Stimulated activated CD8-positive, alpha-beta memory T cell treated with anti-CD3 and anti-CD28 coated beads, Interleukin-2, amount 100 ng/mL, for 48 hours (primary cell): ENCODE results near the gene SCFD2.

Experiments
- DNase-seq, 2 donors: peaks; one replicate each; pipeline ENCODE4 v3.0.0-alpha.2; 2020; ENCODE audit warnings: low read depth in 2 of 2

SCFD2 gene

DNA sequence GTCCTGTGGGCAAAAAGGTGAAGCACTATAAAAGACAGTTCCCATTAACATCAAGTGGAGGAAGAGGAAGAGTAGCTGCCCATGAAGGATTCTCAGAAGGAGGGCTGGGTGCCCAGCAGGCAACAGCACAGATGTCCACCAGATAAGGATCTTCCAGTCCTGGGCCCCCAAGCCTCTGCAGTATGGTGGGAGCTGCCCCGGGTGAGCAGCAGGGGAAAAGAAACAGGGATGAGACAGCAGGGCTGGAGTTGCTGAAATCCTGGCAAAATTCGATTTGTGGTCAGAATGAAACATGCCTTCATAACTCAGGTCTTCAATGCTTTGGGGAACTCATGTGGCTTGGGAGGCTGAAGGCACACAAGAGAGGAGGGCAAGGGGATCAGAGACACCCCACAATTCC, 409.2 kb downstream of the SCFD2 start:
- DNase-seq, result no peak

DNA sequence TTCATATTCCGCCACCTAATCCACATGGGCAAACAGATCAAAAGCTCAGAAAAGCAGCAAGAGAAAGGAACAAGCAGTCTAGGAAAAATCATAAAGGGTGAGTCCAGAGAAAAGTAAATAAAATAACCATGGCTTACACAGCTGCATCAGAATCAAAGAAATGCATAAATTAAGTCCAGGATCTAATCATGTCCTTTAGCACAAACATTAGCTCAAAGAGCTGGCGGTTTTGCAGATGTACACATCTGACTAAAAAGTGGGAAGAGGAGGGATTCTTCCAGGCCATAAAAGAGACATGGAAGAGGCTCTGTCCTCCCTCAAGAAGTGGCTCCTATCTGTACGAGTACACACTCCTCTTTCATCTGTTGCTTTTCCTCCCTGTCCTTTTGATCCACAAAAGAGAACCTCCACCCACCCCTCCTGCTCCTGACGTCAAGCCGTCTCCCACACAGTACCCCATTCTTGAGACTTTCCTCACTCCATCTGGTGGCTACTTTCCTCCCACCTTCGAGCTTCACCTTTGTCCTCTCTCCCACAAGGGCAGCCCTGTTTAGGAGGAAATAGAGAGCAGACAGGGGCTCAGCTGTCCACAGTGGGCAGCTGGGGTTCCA, 411.2 kb downstream of the SCFD2 start:
- no peak for DNase-seq

DNA sequence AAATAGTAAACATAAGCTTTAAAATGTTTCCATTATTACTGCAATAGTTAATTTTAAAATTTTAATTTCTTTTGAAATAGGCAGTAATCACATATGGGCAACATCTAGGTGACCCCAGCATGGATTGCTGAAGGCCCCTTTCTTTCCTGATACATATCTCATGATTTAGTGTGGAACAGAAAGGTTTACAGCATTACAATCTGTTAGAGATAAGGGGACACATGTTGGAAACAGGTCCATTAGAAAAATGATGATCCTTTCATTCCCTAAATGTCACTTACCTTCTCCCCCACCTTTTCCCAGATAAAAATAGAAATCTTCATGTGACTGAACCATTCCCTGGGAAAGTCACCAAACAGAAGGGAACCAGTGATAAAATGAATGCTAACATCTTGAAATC, 413.3 kb downstream of the SCFD2 start:
- DNase-seq, result no peak

DNA sequence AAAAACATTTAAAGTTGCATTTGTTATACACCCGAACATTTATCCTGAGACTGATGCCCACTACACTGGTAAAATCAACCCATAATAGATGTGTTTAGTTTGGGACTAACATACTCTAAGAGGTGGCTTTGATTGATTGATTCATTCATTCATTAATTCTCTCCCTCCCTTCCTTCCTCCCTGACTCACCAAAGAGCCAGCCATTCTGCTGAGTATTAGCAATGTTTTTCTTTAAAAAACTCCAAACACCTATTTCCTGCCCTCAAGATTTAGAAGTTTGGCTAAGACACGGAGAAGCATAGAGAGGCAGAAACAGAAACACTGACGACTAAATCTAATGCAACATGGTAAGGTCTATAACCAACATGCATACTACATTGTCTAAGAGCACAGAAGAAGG, 414.8 kb downstream of the SCFD2 start:
- DNase-seq, result no peak

DNA sequence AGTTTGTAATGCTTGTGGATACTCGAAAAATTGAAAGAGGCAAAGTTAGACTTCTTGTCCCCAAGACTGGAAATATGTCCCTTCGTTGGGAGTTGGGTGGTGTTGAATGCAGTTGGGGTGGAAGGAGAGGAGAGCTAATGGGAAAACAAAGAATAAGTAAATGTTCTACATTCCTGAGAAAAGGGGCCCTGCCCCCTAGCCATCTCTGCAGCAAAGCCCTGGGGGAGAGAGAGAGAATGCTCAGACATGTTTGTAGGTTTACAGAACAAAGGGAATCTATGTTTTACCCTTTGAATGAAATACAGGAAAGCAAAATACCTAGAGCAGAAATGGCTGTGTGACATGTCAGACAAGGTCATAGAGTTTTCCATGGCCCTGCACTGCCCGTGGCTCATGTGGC, 415.6 kb downstream of the SCFD2 start:
- DNase-seq, result no peak

DNA sequence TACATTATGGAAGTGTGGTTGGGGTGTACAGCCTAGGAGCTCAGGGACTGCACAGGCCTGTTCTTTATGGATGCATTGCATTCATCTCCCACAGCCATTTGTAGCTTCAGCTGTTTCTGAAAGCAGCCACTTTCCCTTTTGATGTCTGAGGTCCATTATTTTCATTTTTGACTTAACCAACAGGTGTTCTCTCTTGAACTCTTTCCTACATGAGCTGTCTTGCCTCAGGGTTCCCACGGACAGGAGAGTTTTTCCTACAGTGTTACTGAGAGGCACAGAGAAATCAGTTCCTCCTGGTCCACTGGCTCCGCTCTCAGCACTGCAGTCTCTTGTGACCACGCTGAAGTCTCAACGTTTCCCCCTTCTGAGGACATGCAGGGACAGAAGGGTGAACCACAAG, 416.5 kb downstream of the SCFD2 start:
- no peak for DNase-seq

DNA sequence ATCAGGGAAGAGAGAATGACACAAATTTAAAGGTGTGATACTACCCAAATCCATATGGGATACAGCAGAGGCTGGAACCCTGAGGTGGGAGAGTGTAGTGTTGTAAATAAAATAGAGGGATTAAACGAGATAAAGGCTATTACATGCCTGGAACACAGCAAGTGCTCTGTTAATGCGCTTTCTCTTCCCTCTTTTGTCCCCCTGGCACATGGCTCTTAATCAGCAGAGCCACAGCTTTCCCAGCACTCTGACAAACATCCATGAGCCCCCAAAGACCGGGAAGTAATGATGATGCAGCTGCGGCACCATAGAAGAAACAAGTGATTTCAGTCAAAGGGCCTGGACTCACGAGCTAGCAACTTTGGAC, 417.8 kb downstream of the SCFD2 start:
- no peak for DNase-seq

DNA sequence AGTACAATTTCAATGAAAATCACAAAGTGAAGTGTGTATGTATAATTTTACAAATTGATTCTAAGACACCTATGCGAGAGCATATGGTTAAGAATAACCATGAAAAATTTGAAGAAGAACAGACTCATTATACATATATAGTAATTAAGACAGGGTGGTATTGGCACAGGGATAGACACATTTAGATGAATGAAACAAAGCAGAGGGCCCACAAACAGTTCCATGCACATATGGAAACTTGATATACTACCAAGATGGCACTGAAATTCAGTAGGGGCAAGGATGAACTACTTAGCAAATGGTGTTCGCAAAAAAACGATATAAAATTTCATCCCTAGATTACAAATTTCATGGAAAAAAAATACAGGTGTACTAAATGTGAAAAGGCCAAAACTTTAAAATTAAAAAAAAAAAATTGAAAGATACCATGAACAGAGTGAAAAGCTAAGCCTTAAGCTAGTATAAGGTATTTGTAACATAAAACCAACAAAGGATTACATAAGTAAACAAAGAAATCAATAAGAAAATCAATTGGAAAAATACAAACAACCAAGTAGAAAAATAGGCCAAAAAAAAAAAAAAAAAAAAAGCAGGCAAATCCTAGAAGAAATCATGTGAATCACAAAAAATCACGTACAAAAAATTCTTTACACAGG, 418.3 kb downstream of the SCFD2 start:
- DNase-seq, result no peak

DNA sequence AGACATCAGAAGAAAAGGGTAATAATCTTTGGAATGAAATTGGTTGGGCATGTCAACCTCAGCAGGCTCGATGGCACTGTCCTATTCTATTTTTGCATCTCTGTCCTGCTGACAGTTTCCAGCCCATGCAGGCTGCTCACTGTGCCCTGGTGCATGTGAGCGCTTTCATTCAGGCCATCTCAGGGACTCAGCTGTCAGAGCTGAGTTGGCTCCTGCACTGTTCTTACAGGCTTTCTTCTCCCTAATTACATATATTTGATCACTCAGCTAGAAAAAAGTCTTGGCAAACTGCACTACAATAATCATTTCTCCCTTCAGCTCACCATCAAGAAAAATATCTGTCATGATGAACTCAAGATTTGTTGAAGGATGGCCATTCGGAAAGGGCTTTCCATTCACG, 419.0 kb downstream of the SCFD2 start:
- DNase-seq, result no peak

DNA sequence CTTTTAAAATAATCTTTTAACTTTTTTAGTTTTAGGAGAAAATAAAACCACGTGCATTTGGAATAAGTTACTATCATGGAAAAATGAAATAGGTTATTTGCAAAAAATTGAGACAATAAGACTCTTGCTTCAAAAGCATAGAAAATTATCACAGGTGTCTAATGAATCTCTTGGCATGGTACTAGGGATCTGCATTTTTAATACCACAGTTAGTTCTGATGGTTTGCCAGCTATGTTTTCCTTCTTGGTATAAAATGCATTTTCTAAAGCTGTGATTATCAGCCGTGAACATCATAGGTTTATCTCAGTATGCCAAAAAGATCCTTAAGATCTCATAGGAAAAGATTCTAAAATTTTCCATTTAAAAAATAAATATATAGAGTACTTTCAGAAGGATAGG, 419.9 kb downstream of the SCFD2 start:
- DNase-seq, result no peak

DNA sequence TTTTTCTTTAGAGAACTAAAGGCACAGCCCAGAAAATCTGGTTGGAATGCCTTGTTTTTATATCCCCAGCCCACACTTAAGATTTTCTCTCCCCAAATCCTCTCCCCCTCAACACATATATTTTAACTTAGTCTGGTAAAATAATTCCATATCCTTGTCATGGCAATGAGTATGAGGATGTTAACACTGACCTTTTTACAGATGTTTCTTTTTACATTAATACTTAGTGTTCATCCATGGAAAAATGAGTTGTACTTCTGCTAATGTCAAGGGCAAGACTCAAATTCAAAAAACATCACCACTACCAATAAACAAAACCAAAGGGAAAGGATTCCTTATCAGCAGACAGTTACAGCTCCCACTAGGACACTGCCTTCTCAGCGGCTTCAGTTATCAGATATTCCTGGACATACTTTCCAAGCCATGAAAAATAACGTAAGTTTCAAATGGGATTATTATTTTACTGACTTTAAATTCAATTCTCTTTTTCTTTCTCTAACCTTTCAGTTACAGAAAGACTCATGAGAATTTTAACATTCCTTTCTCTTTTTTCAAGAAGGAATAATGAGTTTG, 420.4 kb downstream of the SCFD2 start:
- no peak for DNase-seq

DNA sequence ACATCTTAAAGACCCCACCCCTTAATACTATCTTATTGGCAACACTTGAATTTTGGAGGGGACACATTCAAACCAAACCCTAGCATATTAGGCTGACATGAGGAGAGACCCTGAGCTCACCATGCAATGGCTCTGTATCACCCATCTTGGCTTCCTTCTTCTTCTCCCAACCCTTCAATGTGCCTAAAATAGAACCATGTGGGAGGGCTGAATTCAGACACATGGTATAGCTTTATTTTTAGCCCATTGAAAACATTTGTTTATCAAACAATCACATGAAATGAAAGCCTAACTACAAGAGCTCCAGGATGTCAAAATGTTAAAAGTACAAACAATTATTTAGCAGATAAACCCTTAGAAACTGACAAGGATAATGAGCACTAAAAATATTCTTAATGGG, 422.2 kb downstream of the SCFD2 start:
- no peak for DNase-seq

DNA sequence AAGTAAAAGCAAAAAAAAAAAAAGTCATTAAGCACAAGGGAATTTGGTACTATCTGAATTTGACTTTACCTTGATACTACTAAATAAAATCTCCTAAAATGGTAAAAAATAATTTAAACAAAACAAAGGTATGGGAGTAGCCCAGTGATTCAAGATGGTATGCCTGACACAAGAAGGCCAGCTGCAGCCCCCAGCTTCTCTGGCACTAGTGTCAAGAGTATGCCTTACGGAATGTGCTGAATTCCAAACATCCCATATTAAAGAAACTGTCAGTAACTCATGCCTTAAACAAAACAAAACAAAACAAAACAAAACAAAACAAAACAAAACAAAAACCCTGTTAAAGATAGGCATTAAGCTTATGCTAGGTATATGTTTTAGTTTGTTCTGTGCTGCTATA, 422.9 kb downstream of the SCFD2 start:
- DNase-seq, result no peak

DNA sequence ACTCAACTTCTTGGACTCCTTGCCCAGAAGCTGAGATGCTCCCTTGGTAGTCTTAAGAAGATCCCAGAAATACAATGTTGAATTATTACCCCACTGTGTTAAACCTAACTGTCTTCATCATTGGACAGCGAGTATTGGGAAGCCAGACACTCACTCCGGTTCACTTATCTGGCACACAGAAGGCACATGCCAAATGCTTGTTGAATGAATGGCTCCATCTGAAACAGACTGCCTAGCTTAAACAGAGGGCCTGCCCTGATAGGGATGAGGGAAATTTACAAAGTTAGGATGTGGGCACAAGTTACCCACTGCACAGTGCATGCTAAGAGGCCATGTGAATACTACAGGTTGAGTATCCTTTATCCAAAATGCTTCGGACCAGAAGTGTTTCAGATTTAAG, 424.4 kb downstream of the SCFD2 start:
- DNase-seq, result no peak

DNA sequence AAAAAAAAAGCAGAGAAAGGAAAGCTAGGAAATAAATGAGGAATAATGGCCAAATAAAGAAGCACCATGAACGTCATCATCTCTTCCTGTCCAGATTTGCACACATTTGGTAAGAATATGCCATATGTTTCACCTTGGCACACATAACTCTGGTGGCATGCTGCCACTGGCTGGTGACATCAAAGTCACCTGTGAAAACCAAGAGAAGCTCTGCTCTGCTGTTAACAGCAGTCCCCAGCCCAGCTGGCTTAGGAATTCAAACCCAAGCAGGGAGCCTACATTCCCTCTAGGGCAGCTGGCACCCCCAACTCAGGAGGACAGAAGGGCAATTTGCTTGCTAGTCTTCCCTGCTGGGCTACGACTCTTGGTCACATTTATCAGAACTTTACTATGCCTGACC, 426.1 kb downstream of the SCFD2 start:
- no peak for DNase-seq

DNA sequence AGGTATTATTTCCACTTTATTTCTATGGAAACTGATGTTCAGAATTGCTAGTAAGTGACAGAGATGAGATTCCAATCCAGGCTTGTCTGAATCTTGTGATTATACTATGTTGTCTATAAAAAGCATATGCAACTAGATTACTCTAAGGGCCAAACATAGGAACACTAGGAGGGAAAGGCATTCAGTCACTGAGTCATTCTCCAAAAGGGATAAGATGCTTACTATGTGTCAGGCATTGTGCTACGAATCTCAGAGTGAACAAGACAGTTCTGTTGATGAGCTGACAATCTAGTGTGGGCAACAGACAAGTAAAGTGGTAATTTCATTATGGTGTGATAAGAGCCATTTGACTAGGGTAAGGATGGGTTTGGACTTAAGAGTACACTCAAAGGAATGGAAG, 426.5 kb downstream of the SCFD2 start:
- no peak for DNase-seq

DNA sequence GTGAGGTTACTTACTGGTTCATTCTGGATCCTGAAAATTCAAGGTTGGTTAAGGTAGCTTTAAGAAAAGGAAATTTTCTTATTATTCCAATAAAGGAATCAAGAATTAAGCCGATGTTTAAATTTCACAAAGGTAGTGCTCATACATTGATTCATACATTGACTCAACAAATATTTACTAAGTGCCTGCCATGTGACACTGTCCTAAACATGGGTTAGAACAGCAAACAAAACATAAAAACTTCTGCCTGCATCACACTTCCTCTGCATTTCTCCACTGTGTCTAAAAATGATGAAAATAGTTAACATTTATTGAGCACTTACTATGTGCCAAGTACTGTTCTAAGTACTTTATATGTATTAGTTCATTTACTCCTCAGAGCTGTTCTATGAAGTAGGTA, 428.0 kb downstream of the SCFD2 start:
- DNase-seq, result no peak

DNA sequence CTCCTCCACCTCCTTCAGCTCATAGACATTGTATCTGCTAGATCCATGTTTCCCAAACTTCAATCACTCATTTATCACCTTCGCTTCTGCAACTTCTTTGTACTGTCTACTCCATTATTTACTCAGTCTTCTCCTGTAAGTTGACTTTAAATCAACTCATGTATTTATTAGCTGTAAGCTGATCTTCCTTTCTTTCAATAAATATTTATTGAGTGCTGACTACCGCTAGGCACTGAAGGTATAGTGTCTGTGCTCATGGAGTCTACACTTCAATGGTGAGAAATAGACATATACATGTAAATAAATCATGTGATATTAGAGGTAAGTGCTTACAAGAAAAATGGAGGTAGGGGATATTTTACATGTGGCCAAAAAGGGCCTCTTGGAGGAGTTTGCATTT, 429.1 kb downstream of the SCFD2 start:
- no peak for DNase-seq

DNA sequence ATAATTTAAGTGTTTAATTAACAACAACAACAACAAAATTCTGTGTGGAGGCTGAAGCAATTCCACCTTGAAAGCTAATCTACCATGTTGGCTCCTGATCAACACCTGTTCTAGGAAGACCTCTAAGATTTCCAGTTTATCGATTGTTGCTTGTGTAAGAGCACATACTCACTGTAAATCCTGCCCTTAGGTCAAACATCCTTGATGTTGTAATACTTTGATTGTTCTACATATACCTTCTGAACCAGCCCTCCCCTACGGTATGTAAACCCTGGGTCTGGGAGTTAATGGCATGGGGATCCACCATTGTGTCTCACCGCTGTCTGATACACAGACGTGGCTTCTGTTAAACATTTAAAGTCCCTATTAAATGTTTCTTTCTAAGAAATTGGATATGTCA, 430.5 kb downstream of the SCFD2 start:
- DNase-seq, result no peak

DNA sequence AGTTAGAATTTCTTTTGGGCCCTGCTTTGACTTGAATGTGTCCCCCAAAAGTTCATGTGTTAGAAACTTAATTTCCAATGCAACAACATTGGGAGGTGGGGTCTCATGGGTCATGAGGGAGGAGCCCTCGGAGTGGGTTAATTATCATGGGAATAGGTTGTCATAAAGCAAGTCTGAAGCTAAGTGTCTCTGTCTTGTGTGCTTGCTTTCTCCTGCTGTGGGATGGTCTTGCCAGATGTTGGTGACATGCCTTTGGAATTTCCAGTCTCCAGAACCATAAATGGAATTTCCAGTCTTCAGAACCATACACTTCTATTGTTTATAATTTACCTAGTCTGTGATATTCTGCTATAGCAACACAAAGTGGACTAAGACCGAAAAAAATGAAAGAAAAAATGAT, 432.1 kb downstream of the SCFD2 start:
- DNase-seq, result no peak

DNA sequence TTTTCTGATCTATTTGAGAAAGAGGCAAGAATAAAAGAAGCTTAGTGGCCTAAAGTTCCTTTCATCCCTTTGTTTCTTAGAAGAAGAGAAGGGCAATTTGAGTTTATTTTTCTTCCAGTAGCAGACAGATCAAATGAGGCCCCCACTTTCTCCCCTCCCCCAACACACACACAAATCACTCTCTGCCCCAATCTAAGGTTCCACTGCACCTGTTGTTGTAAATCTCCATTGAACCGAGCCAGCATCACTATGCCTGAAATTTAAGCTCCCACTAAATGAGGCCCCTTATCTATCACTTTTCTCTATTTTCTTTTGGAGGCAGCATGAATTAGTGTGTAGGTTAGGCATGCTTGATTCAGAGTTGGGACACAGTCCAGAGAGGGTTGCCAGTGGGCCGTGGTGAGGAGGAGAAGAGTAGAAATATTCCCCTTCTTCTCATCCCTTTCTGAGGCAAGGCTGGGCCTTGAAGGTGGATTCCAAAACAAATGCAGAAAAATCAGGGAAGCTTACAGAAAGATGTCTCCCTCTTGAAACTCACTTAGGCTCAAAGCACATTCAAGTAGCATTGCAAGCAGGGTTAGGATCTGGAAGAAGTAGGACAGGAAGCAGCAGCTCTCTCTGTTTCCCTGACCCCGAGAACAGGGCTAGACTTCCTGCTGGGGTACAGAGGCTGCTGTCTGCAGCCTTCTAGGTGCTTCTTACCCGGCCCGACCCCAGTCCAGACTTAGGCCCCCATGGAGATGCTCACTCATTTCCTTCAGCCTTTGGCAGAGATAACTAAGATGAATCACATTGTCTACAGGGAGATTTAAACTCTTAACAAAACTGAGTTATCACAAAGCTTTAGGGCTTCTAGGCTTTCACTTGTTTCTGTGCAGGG, 433.0 kb downstream of the SCFD2 start:
- DNase-seq, result no peak

DNA sequence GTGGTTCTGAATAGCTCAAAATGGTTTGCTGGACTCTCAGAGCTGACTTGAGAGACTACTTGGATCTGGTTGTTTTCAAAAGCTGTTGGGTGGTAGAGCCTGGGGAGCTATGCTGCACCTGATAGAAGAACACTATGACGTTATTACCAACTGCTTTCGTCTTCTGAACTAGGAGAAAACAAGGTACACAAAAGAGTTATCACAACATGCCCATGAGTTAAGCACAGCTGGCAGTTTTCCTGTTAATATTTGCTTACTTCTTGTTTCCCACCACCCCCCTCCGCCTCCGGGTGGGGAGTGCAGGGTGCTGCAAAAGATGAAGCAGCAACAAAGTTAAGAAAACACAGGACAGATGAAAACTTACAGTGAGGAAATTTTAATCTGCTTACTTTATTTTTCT, 434.6 kb downstream of the SCFD2 start:
- no peak for DNase-seq
